Measurements from ENCODE around the gene ELP4.

Gene ELP4

GRCh38 chr11:31804312-31805036, 294.9 kb downstream of the ELP4 start:
- no peak for TF ChIP-seq CTCF (IDR thresholded peaks at IDR 0.05; ENCODE audit: low read depth, low read length, missing control alignments)
- DNase-seq (ENCODE audit: low read depth): no peak
- H3K4me3 ChIP-seq (ENCODE audit: low read depth, low read length): no peak overlapping the region; the same call in 1 of the 2 replicates

GRCh38 chr11:31805037-31805628, 295.6 kb downstream of the ELP4 start:
- no peak for TF ChIP-seq CTCF (IDR thresholded peaks at IDR 0.05; ENCODE audit: low read depth, low read length, missing control alignments)
- H3K4me3 ChIP-seq (ENCODE audit: low read depth, low read length): no peak overlapping the region
- no peak for DNase-seq (ENCODE audit: low read depth)

GRCh38 chr11:31805629-31806185, 296.1 kb downstream of the ELP4 start:
- TF ChIP-seq CTCF (IDR thresholded peaks at IDR 0.05; ENCODE audit: low read depth, low read length, missing control alignments): no peak
- H3K4me3 ChIP-seq (ENCODE audit: low read depth, low read length): no peak overlapping the region
- no peak for DNase-seq (ENCODE audit: low read depth)

- no peak for TF ChIP-seq CTCF (IDR thresholded peaks at IDR 0.05; ENCODE audit: low read depth, low read length, missing control alignments)
- no peak overlapping the region for H3K4me3 ChIP-seq (ENCODE audit: low read depth, low read length)
- DNase-seq (ENCODE audit: low read depth): no peak
Measured at GRCh38 chr11:31806186-31806927, 296.8 kb downstream of the ELP4 start.

GRCh38 chr11:31806928-31807798, 297.6 kb downstream of the ELP4 start:
- TF ChIP-seq CTCF (IDR thresholded peaks at IDR 0.05; ENCODE audit: low read depth, low read length, missing control alignments): no peak
- DNase-seq (ENCODE audit: low read depth): no peak
- H3K4me3 ChIP-seq (ENCODE audit: low read depth, low read length): no peak overlapping the region

Data from GM12864 (cell line).